HCT116 (cell line): ENCODE data around the gene ZNF880. TPM values are rescaled to one million over a fixed set of nuclear protein-coding genes. Genes with fewer than 3 reads are reported as not detected.

Experiments
- ATAC-seq: fragments of 200-7000 bp; cut with Tn5 transposase; 2 replicates; pipeline ENCODE4 v1.9.1; 2020; ENCODE audit warnings: mild to moderate bottlenecking, moderate library complexity
- BruUV-seq: library from RNA; stranded (reverse); fragments of 400-500 nt; replicated peaks from 2 replicates; lab custom pipeline; 2021; lab: Mats Ljungman, UMichigan
- CTCF ChIA-PET: fragments of 300-600 bp; sonication (Branson Sonifier 250); formaldehyde crosslinking; loops from one replicate; lab custom pipeline; 2021; ENCODE audit warnings: antibody characterized with exemption; lab: Charles Lee
- POLR2A ChIA-PET: fragments of 300-600, 350-600 bp; sonication (Branson Sonifier 250); formaldehyde crosslinking; loops from one replicate; lab custom pipeline; 2021; ENCODE audit warnings: antibody characterized with exemption; lab: Charles Lee
- RAD21 ChIA-PET, 2 experiments: fragments of 300-600 bp; sonication (Branson Sonifier 250); formaldehyde crosslinking; loops; one replicate each; lab custom pipeline; 2023; ENCODE audit warnings: low total read pairs in 2 of 2; ENCODE audit not compliant: uncharacterized antibody in 2 of 2, unreplicated experiment in 2 of 2, low non-redundant PET in 1 of 2; lab: Charles Lee
- DNase-seq: peaks from one replicate; pipeline ENCODE4 v3.0.0-alpha.2; 2010; ENCODE audit warnings: low read depth, low spot score
- H2AFZ ChIP-seq: fragments of 200-600 bp; shearing (Covaris generic), sonication (generic); 2 replicates; pipeline ENCODE4 v1.6.1; 2017; ENCODE audit warnings: low read depth, mixed run types, mixed read lengths, antibody characterized with exemption, low read length; ENCODE audit not compliant: poor library complexity, severe bottlenecking
- H3K27ac ChIP-seq: 2 replicates; pipeline ENCODE4 v1.5.1; 2012; ENCODE audit warnings: low read depth, low read length
- H3K27me3 ChIP-seq: fragments of 200-600 bp; sonication (generic); 2 replicates; pipeline ENCODE4 v1.6.1; 2016; ENCODE audit warnings: mixed run types, low read length, mixed read lengths; ENCODE audit not compliant: insufficient read depth
- H3K36me3 ChIP-seq, 2 experiments: fragments of 200-500 bp in 1 of 2; fragments of 200-600 bp in 1 of 2; sonication (Bioruptor generic) in 1 of 2; sonication (generic) in 1 of 2; 2 replicates each; pipeline versions ENCODE4 v1.5.1 to v1.6.1; 2014 to 2016; ENCODE audit warnings: low read length in 2 of 2, inconsistent platforms in 1 of 2, mixed read lengths in 1 of 2, mixed run types in 1 of 2; ENCODE audit not compliant: insufficient read depth in 2 of 2, control insufficient read depth in 1 of 2
- H3K4me1 ChIP-seq, 2 experiments: fragments of 200-600 bp in 1 of 2; sonication (generic) in 1 of 2; 2 replicates each; pipeline versions ENCODE4 v1.5.1 to v1.6.1; 2012 to 2017; ENCODE audit warnings: low read length in 2 of 2, inconsistent platforms in 1 of 2, mild to moderate bottlenecking in 1 of 2, mixed read lengths in 1 of 2, mixed run types in 1 of 2, moderate library complexity in 1 of 2; ENCODE audit not compliant: insufficient read depth in 2 of 2, control insufficient read depth in 1 of 2
- H3K4me2 ChIP-seq: fragments of 200-600 bp; sonication (generic); 2 replicates; pipeline ENCODE4 v1.6.1; 2017; ENCODE audit warnings: mixed run types, low read length, mixed read lengths
- H3K4me3 ChIP-seq, 2 experiments: fragments of 200-600 bp in 1 of 2; sonication (generic) in 1 of 2; replicated peaks in 1 of 2; 2 replicates each; pipeline ENCODE4 v1.5.1; 2011 to 2016; ENCODE audit warnings: low read length in 2 of 2, control low read depth in 1 of 2, low read depth in 1 of 2, mild to moderate bottlenecking in 1 of 2, mixed read lengths in 1 of 2, mixed run types in 1 of 2
- H3K79me2 ChIP-seq: fragments of 200-600 bp; sonication (generic); 2 replicates; pipeline ENCODE4 v1.6.1; 2017; ENCODE audit warnings: mild to moderate bottlenecking, mixed run types, low read length, moderate library complexity, mixed read lengths; ENCODE audit not compliant: insufficient read depth
- H3K9ac ChIP-seq: fragments of 200-600 bp; sonication (generic); 2 replicates; pipeline ENCODE4 v1.6.1; 2016; ENCODE audit warnings: low read length, mixed read lengths
- H3K9me2 ChIP-seq: fragments of 200-600 bp; sonication (generic), shearing (Covaris generic); 2 replicates; pipeline ENCODE4 v1.6.1; 2017; ENCODE audit warnings: mixed run types, mild to moderate bottlenecking, moderate library complexity; ENCODE audit not compliant: insufficient read depth
- H3K9me3 ChIP-seq, 2 experiments: fragments of 200-500 bp in 1 of 2; fragments of 200-600 bp in 1 of 2; sonication (Bioruptor generic) in 1 of 2; sonication (generic) in 1 of 2; 2 replicates each; pipeline ENCODE4 v1.6.1; 2014 to 2017; ENCODE audit warnings: low read length in 2 of 2, mixed read lengths in 2 of 2, inconsistent platforms in 1 of 2, low read depth in 1 of 2, mild to moderate bottlenecking in 1 of 2, mixed run types in 1 of 2, moderate library complexity in 1 of 2; ENCODE audit not compliant: control insufficient read depth in 1 of 2, insufficient read depth in 1 of 2
- H4K20me1 ChIP-seq: fragments of 200-600 bp; sonication (generic), shearing (Covaris generic); 2 replicates; pipeline ENCODE4 v1.6.1; 2017; ENCODE audit warnings: mixed run types, mild to moderate bottlenecking, moderate library complexity; ENCODE audit not compliant: insufficient read depth
- CBX3 ChIP-seq: IDR thresholded peaks from 2 replicates; pipeline ENCODE4 v1.6.1; 2012; ENCODE audit warnings: low read depth
- EGR1 ChIP-seq: IDR thresholded peaks from 2 replicates; pipeline ENCODE4 v1.6.1; 2012; ENCODE audit warnings: low read depth
- ELF1 ChIP-seq: IDR thresholded peaks from 2 replicates; pipeline ENCODE4 v1.6.1; 2012; ENCODE audit warnings: low read depth, borderline replicate concordance
- EZH2 ChIP-seq: fragments of 200-600 bp; sonication (generic); IDR thresholded peaks from 2 replicates; pipeline ENCODE4 v1.6.1; 2017; ENCODE audit warnings: antibody characterized with exemption, mixed run types
- EZH2phosphoT487 ChIP-seq: fragments of 200-600 bp; IDR thresholded peaks from 2 replicates; pipeline ENCODE4 v1.6.1; 2018; ENCODE audit warnings: antibody characterized with exemption, borderline replicate concordance
- FOSL1 ChIP-seq: IDR thresholded peaks from 2 replicates; pipeline ENCODE4 v1.6.1; 2012; ENCODE audit warnings: low read depth
- JUND ChIP-seq: IDR thresholded peaks from 2 replicates; pipeline ENCODE4 v1.6.1; 2012
- POLR2AphosphoS5 ChIP-seq: IDR thresholded peaks from 2 replicates; pipeline ENCODE4 v1.6.1; 2011; ENCODE audit warnings: mild to moderate bottlenecking, low read depth, low read length, moderate library complexity
- RAD21 ChIP-seq: IDR thresholded peaks from 2 replicates; pipeline ENCODE4 v1.6.1; 2012; ENCODE audit warnings: low read depth, mild to moderate bottlenecking
- SP1 ChIP-seq: IDR thresholded peaks from 2 replicates; pipeline ENCODE4 v1.6.1; 2012; ENCODE audit warnings: low read depth
- SRF ChIP-seq: IDR thresholded peaks from 2 replicates; pipeline ENCODE4 v1.6.1; 2012; ENCODE audit warnings: low read depth
- TCF7L2 ChIP-seq: IDR thresholded peaks from 2 replicates; pipeline ENCODE4 v1.7.0; 2011; ENCODE audit warnings: borderline replicate concordance, inconsistent platforms; ENCODE audit not compliant: insufficient read depth, insufficient read length; ENCODE audit errors: extremely low read depth
- ZNF274 ChIP-seq: fragments of 200-500 bp; sonication (Bioruptor generic); IDR thresholded peaks from 2 replicates; pipeline ENCODE4 v1.6.1; 2014; ENCODE audit warnings: mild to moderate bottlenecking, low read depth, low read length, inconsistent platforms
- intact Hi-C: fragments of 100-400 bp; cut with micrococcal nuclease; formaldehyde crosslinking; loops from 2 replicates; pipeline ENCODE4 v1.10.0; 2022
- total RNA-seq: library from RNA; stranded (reverse); gene quantifications from one replicate; pipeline ENCODE4 v1.2.1, GENCODE V29; 2021; ENCODE audit not compliant: unreplicated experiment
- TF ChIP-seq, protein P1 (sequence below): IDR thresholded peaks from 2 replicates; pipeline ENCODE4 v1.6.1; 2012
- TF ChIP-seq, protein P2 (sequence below), 3 experiments: fragments of 200-600 bp in 1 of 3; sonication (generic) in 1 of 3; IDR thresholded peaks in 2 of 3; conservative IDR thresholded peaks in 1 of 3; 2 replicates each; pipeline ENCODE4 v1.5.1; 2012 to 2017; ENCODE audit warnings: low read depth in 2 of 3, low read length in 2 of 3, antibody characterized with exemption in 1 of 3, borderline replicate concordance in 1 of 3, control low read depth in 1 of 3, mild to moderate bottlenecking in 1 of 3, mixed read lengths in 1 of 3, mixed run types in 1 of 3, moderate library complexity in 1 of 3; ENCODE audit not compliant: insufficient read depth in 1 of 3
- TF ChIP-seq, protein P3 (sequence below): IDR thresholded peaks from 2 replicates; pipeline ENCODE4 v1.6.1; 2012
- TF ChIP-seq, protein P4 (sequence below): IDR thresholded peaks from 2 replicates; pipeline ENCODE4 v1.6.1; 2011; ENCODE audit warnings: mild to moderate bottlenecking, low read length, moderate library complexity; ENCODE audit not compliant: insufficient replicate concordance; ENCODE audit errors: extremely low read depth

ZNF880 gene
- total RNA-seq, 1 experiment from 2014 or later: not detected

DNA sequence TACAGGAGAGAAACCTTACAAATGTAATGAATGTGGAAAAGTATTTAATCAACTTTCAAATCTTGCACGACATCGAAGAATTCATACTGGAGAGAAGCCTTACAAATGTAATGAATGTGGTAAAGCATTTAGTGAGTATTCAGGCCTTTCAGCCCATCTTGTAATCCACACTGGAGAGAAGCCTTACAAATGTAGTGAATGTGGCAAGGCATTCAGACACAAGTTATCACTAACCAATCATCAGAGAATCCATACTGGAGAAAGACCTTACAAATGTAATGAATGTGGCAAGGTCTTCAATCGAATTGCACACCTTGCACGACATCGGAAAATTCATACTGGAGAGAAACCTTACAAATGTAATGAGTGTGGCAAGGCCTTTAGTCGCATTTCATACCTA, 47.3 kb upstream of the ZNF880 start:
- Histone ChIP-seq H4K20me1 (no peaks in the 10 kb centered on the region), H3K4me2 (no peak overlapping the region), H3K79me2 (no peaks in the 10 kb centered on the region), H3K9ac (no peak overlapping the region), H3K27ac (no peak overlapping the region), H2AFZ (no peak overlapping the region), H3K4me3 (no peak overlapping the region), H3K27me3 (no peaks in the 10 kb centered on the region), H3K9me3 (peaks cover 47 to 63% of the 10 kb centered on the region in 2 experiments), H3K36me3 (peaks cover 25 to 41% of the 10 kb centered on the region in 2 experiments), H3K4me1 (no peaks in the 10 kb centered on the region), H3K9me2 (no peaks in the 10 kb centered on the region)
- RAD21 ChIA-PET: no interaction called here
- intact Hi-C loops: no loop called here
- POLR2A ChIA-PET: no interaction called here
- no peak for ATAC-seq
- BruUV-seq: no TSS peak
- DNase-seq: no peak
- CTCF ChIA-PET: no interaction called here
- TF ChIP-seq ZNF274: peak; percentile 57
- no peak for TF ChIP-seq FOSL1
- TF ChIP-seq, protein P1, sequence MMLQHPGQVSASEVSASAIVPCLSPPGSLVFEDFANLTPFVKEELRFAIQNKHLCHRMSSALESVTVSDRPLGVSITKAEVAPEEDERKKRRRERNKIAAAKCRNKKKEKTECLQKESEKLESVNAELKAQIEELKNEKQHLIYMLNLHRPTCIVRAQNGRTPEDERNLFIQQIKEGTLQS: no peak

DNA sequence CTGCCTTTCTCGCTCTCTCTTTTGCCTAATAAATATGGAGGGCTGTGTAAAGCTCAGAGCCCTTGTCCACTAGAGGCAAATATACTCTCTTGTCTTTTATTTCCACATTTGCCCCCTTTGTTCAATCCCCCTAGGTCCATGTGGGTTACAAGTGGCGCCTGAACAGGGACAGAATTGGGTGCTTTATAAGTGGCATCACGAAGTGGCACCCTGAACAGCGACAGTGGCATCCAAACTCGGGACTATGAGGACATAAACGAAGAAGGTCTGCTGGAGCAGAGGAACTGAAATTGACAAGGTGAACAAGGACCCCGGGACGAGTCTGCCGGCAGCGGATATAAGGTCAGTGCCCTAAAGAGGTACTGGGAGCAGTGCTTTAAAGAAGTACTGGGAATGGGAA, 38.0 kb upstream of the ZNF880 start:
- Histone ChIP-seq H3K4me1 (no peaks in the 10 kb centered on the region), H3K9me3 (peaks cover 26 to 29% of the 10 kb centered on the region in 2 experiments; a peak in 2 of 4 replicates), H3K4me3 (no peak overlapping the region), H3K27me3 (no peaks in the 10 kb centered on the region), H4K20me1 (no peaks in the 10 kb centered on the region), H3K79me2 (no peaks in the 10 kb centered on the region), H3K36me3 (no peaks in the 10 kb centered on the region), H3K9me2 (no peaks in the 10 kb centered on the region), H3K4me2 (no peak overlapping the region), H2AFZ (no peak overlapping the region), H3K27ac (no peak overlapping the region), H3K9ac (no peak overlapping the region)
- POLR2A ChIA-PET: no interaction called here
- RAD21 ChIA-PET: no interaction called here
- DNase-seq (no peak), ATAC-seq (no peak)
- CTCF ChIA-PET: no interaction called here
- intact Hi-C loops: no loop called here
- no TSS peak for BruUV-seq
- TF ChIP-seq ZNF274 (no peak), EGR1 (no peak), CBX3 (no peak), SP1 (no peak), JUND (no peak), RAD21 (no peak), FOSL1 (no peak), SRF (no peak), TCF7L2 (no peak), POLR2AphosphoS5 (no peak), EZH2phosphoT487 (no peak), ELF1 (no peak), EZH2 (no peak)
- TF ChIP-seq, protein P2, sequence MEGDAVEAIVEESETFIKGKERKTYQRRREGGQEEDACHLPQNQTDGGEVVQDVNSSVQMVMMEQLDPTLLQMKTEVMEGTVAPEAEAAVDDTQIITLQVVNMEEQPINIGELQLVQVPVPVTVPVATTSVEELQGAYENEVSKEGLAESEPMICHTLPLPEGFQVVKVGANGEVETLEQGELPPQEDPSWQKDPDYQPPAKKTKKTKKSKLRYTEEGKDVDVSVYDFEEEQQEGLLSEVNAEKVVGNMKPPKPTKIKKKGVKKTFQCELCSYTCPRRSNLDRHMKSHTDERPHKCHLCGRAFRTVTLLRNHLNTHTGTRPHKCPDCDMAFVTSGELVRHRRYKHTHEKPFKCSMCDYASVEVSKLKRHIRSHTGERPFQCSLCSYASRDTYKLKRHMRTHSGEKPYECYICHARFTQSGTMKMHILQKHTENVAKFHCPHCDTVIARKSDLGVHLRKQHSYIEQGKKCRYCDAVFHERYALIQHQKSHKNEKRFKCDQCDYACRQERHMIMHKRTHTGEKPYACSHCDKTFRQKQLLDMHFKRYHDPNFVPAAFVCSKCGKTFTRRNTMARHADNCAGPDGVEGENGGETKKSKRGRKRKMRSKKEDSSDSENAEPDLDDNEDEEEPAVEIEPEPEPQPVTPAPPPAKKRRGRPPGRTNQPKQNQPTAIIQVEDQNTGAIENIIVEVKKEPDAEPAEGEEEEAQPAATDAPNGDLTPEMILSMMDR (IDR thresholded peaks at IDR 0.05 in 2 of 3, conservative IDR thresholded peaks at IDR 0.05 in 1 of 3; ENCODE audit: borderline replicate concordance in 1 of 3, insufficient read depth in 1 of 3, low read depth in 2 of 3, low read length in 2 of 3): no peak
- TF ChIP-seq, protein P3, sequence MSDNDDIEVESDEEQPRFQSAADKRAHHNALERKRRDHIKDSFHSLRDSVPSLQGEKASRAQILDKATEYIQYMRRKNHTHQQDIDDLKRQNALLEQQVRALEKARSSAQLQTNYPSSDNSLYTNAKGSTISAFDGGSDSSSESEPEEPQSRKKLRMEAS: no peak
- TF ChIP-seq, protein P1: no peak
- TF ChIP-seq, protein P4, sequence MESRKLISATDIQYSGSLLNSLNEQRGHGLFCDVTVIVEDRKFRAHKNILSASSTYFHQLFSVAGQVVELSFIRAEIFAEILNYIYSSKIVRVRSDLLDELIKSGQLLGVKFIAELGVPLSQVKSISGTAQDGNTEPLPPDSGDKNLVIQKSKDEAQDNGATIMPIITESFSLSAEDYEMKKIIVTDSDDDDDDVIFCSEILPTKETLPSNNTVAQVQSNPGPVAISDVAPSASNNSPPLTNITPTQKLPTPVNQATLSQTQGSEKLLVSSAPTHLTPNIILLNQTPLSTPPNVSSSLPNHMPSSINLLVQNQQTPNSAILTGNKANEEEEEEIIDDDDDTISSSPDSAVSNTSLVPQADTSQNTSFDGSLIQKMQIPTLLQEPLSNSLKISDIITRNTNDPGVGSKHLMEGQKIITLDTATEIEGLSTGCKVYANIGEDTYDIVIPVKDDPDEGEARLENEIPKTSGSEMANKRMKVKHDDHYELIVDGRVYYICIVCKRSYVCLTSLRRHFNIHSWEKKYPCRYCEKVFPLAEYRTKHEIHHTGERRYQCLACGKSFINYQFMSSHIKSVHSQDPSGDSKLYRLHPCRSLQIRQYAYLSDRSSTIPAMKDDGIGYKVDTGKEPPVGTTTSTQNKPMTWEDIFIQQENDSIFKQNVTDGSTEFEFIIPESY: no peak
